HepG2 (cell line): Measurements from ENCODE around the gene NCOA7. TPM values are rescaled to one million over a fixed set of nuclear protein-coding genes. Genes with fewer than 3 reads are reported as not detected.

Source experiments
- ARID5B ChIP-seq: IDR thresholded peaks from 2 replicates; pipeline ENCODE4 v1.4.0; 2020; ENCODE audit warnings: mild to moderate bottlenecking, missing genetic modification reagents
- BHLHE40 ChIP-seq: IDR thresholded peaks from 2 replicates; pipeline ENCODE4 v1.6.1; 2011; ENCODE audit warnings: low read length, improper control_type of control experiment
- CCDC6 ChIP-seq: sonication (generic); formaldehyde crosslinking; IDR thresholded peaks from 2 replicates; pipeline ENCODE4 v1.8.1; 2022; ENCODE audit warnings: mild to moderate bottlenecking, missing genetic modification reagents, moderate library complexity
- DMAP1 ChIP-seq: IDR thresholded peaks from 2 replicates; pipeline ENCODE4 v1.6.1; 2016
- EP300 ChIP-seq, 3 experiments: sonication (generic) in 1 of 3; formaldehyde crosslinking in 1 of 3; IDR thresholded peaks; 2 replicates each; pipeline versions ENCODE4 v1.5.1 to v1.6.1; 2011 to 2020; ENCODE audit warnings: low read depth in 2 of 3, low read length in 2 of 3, borderline replicate concordance in 1 of 3, improper control_type of control experiment in 1 of 3, mild to moderate bottlenecking in 1 of 3, missing genetic modification reagents in 1 of 3, moderate library complexity in 1 of 3
- FOXO4 ChIP-seq: sonication (generic); formaldehyde crosslinking; conservative IDR thresholded peaks from 2 replicates; pipeline ENCODE4 v1.8.1; 2023; ENCODE audit warnings: missing genetic modification reagents
- HNF4G ChIP-seq, 2 experiments: sonication (generic) in 1 of 2; formaldehyde crosslinking in 1 of 2; IDR thresholded peaks; 2 replicates each; pipeline versions ENCODE4 v1.4.0 to v1.6.1; 2011 to 2020; ENCODE audit warnings: borderline replicate concordance in 2 of 2, low read depth in 2 of 2, mild to moderate bottlenecking in 2 of 2, low read length in 1 of 2, missing genetic modification reagents in 1 of 2, moderate library complexity in 1 of 2
- HOXA3 ChIP-seq: sonication (generic); formaldehyde crosslinking; IDR thresholded peaks from 2 replicates; pipeline ENCODE4 v1.5.0; 2020; ENCODE audit warnings: missing genetic modification reagents
- MIER3 ChIP-seq: IDR thresholded peaks from 2 replicates; pipeline ENCODE4 v1.6.1; 2016; ENCODE audit warnings: missing compliant biosample characterization, borderline replicate concordance
- MNT ChIP-seq: fragments of 450-650 bp; IDR thresholded peaks from 2 replicates; pipeline ENCODE4 v1.6.1; 2016
- NCOA1 ChIP-seq: sonication (generic); formaldehyde crosslinking; IDR thresholded peaks from 2 replicates; pipeline ENCODE4 v1.9.0; 2021; ENCODE audit warnings: missing genetic modification reagents
- NR2F1 ChIP-seq, 2 experiments: fragments of 450-650 bp in 1 of 2; formaldehyde crosslinking in 1 of 2; IDR thresholded peaks; 2 replicates each; pipeline versions ENCODE4 v1.5.0 to v1.6.1; 2016 to 2020; ENCODE audit warnings: mild to moderate bottlenecking in 1 of 2, missing compliant biosample characterization in 1 of 2, missing genetic modification reagents in 1 of 2, moderate library complexity in 1 of 2
- NR2F6 ChIP-seq, 2 experiments: IDR thresholded peaks; 2 replicates each; pipeline ENCODE4 v1.6.1; 2016; ENCODE audit warnings: antibody characterized with exemption in 1 of 2, mild to moderate bottlenecking in 1 of 2
- SAFB2 ChIP-seq: sonication (generic); formaldehyde crosslinking; IDR thresholded peaks from 2 replicates; pipeline ENCODE4 v1.5.1; 2020; ENCODE audit warnings: missing genetic modification reagents, low read depth, mild to moderate bottlenecking, borderline replicate concordance
- SOX5 ChIP-seq: IDR thresholded peaks from 2 replicates; pipeline ENCODE4 v1.6.1; 2016; ENCODE audit warnings: borderline replicate concordance
- ZBTB38 ChIP-seq: sonication (generic); formaldehyde crosslinking; IDR thresholded peaks from 2 replicates; pipeline ENCODE4 v1.5.1; 2020; ENCODE audit warnings: mild to moderate bottlenecking, missing genetic modification reagents
- ZNF12 ChIP-seq: sonication (generic); formaldehyde crosslinking; IDR thresholded peaks from 2 replicates; pipeline ENCODE4 v1.5.0; 2020; ENCODE audit warnings: missing genetic modification reagents
- ZNF235 ChIP-seq: sonication (generic); formaldehyde crosslinking; IDR thresholded peaks from 2 replicates; pipeline ENCODE4 v1.8.1; 2023; ENCODE audit warnings: mild to moderate bottlenecking, missing genetic modification reagents, borderline replicate concordance
- ZNF317 ChIP-seq: sonication (generic); formaldehyde crosslinking; IDR thresholded peaks from 2 replicates; pipeline ENCODE4 v1.5.0; 2020; ENCODE audit warnings: mild to moderate bottlenecking, missing genetic modification reagents
- ZNF710 ChIP-seq: sonication (generic); formaldehyde crosslinking; IDR thresholded peaks from 2 replicates; pipeline ENCODE4 v1.5.0; 2020; ENCODE audit warnings: mild to moderate bottlenecking, missing genetic modification reagents, borderline replicate concordance
- polyA plus RNA-seq, 8 experiments: library from polyadenylated mRNA; depleted of rRNA in 3 of 8; stranded (reverse) in 7 of 8; unstranded in 1 of 8; fragments of >200 nt; fragmentation: Illumina TruSeq in 4 of 8; extraction: Trizol in 4 of 8; gene quantifications; 2 replicates each; pipeline versions ENCODE4 v1.2.1 to v1.2.3, GENCODE V29; 2011 to 2016; ENCODE audit warnings: low read depth in 4 of 8, missing spikeins in 1 of 8, mixed read lengths in 1 of 8; ENCODE audit not compliant: insufficient read depth in 1 of 8
- total RNA-seq, 5 experiments: library from RNA; depleted of rRNA; stranded (reverse); fragments of >200 nt; fragmentation: Illumina TruSeq; extraction: Trizol; gene quantifications; 2 replicates each; pipeline ENCODE4 v1.2.3, GENCODE V29; 2016; ENCODE audit warnings: low read depth in 1 of 5

NCOA7 gene
- total and polyA plus RNA-seq, 2 of the 13 experiments (the other 11 are each of a cell fraction or from before 2014, with no cell fraction given), result 13.6 to 20.8 TPM

GRCh38 chr6:125821825-125822281 is 31.1 kb downstream of the NCOA7 start (continued):
- TF ChIP-seq NR2F1 (CRISPR knock-in tag; IDR thresholded peaks at IDR 0.05) (0 out of 4 replicates have a peak, but pooled peaks of 1 of the 2 experiments have one; percentile 18), SAFB2 (no peak), MIER3 (no peak), MNT (0 out of 2 replicates have a peak, but pooled peaks have one; percentile 7), NCOA1 (0 out of 2 replicates have a peak, but pooled peaks have one; percentile 57), HNF4G (IDR thresholded peaks at IDR 0.05; ENCODE audit: borderline replicate concordance, low read depth, low read length) (peak; percentile 88), HNF4G (CRISPR knock-in tag; IDR thresholded peaks at IDR 0.05; ENCODE audit: borderline replicate concordance, low read depth) (no peak), ARID5B (CRISPR knock-in tag) (peak; percentile 86), CCDC6 (CRISPR knock-in tag) (peak; percentile 65; the same call in 1 of the 2 replicates), DMAP1 (CRISPR knock-in tag) (peak; percentile 82), BHLHE40 (peak; percentile 52), ZNF317 (CRISPR knock-in tag) (0 out of 2 replicates have a peak, but pooled peaks have one; percentile 47), ZNF235 (no peak), ZBTB38 (CRISPR knock-in tag) (no peak), ZNF710 (CRISPR knock-in tag) (peak; percentile 41; the same call in 1 of the 2 replicates), HOXA3 (CRISPR knock-in tag) (peak; percentile 77; the same call in 1 of the 2 replicates), EP300 (IDR thresholded peaks at IDR 0.05; ENCODE audit: low read depth in 2 of 2, low read length in 2 of 2) (peak in 1 of 2 experiments; percentile 70; a peak in 2 of 4 replicates), EP300 (CRISPR knock-in tag; IDR thresholded peaks at IDR 0.05; ENCODE audit: borderline replicate concordance) (peak; percentile 22; the same call in 1 of the 2 replicates), SOX5 (CRISPR knock-in tag) (peak; percentile 81; the same call in 1 of the 2 replicates), FOXO4 (CRISPR knock-in tag) (no peak), ZNF12 (CRISPR knock-in tag) (no peak), NR2F6 (IDR thresholded peaks at IDR 0.05) (peak; percentile 42), NR2F6 (CRISPR knock-in tag; IDR thresholded peaks at IDR 0.05) (peak; percentile 75; the same call in 1 of the 2 replicates)
